ENCODE results near the gene RERE. TPM values are rescaled to one million over a fixed set of nuclear protein-coding genes. Genes with fewer than 3 reads are reported as not detected.
A peak's percentile ranks its signal among the peaks of the same experiment; 100 is the strongest.

Gene RERE
- total RNA-seq, 1 donor from 2014 or later = 124 TPM

- FAIRE-seq (no peak), DNase-seq (ENCODE audit: low read depth) (peak; percentile 87)
- peaks cover 79% of the 10 kb centered on the region for H3K79me2 ChIP-seq (ENCODE audit: insufficient read depth, low read length)
- H3K9ac ChIP-seq (ENCODE audit: low read length) = peak overlapping the region; percentile 69
- H2AFZ ChIP-seq (ENCODE audit: low read depth, low read length) = no peak overlapping the region
- no peak for TF ChIP-seq EZH2 (IDR thresholded peaks at IDR 0.05; ENCODE audit: insufficient read depth, low read length)
- no peak for TF ChIP-seq CTCF (IDR thresholded peaks at IDR 0.05; ENCODE audit: insufficient read depth, low read depth, low read length)
- no peaks in the 10 kb centered on the region for H3K27me3 Mint-ChIP-seq (ENCODE audit: low read depth, unreplicated experiment)
- H3K27me3 ChIP-seq (ENCODE audit: insufficient read depth, low read length) = no peaks in the 10 kb centered on the region
- H3K9me3 Mint-ChIP-seq (ENCODE audit: unreplicated experiment) = peaks cover 1% of the 10 kb centered on the region
- H3K9me3 ChIP-seq (ENCODE audit: insufficient read depth, low read depth, low read length) = no peaks in the 10 kb centered on the region
- peak overlapping the region; percentile 71 for H3K27ac ChIP-seq (ENCODE audit: low read depth, low read length)
- H3K27ac Mint-ChIP-seq (ENCODE audit: unreplicated experiment) = peak overlapping the region; percentile 35
- H3K4me2 ChIP-seq (ENCODE audit: low read length) = peak overlapping the region; percentile 53
- H3K4me3 ChIP-seq (ENCODE audit: insufficient read depth, low read depth, low read length) = peak overlapping the region; percentile 1
- H3K4me3 Mint-ChIP-seq (ENCODE audit: unreplicated experiment) = no peak overlapping the region
- peaks cover 8% of the 10 kb centered on the region for H4K20me1 ChIP-seq (ENCODE audit: insufficient read depth, low read length)
- peaks cover 45% of the 10 kb centered on the region for H3K4me1 ChIP-seq (ENCODE audit: insufficient read depth, low read length)
- peaks cover 45% of the 10 kb centered on the region for H3K4me1 Mint-ChIP-seq (ENCODE audit: low read depth, unreplicated experiment)
- no peaks in the 10 kb centered on the region for H3K36me3 ChIP-seq (ENCODE audit: insufficient read depth, low read length)
- H3K36me3 Mint-ChIP-seq (ENCODE audit: low read depth, unreplicated experiment) = peaks cover 20% of the 10 kb centered on the region
Observed at GRCh38 chr1:8408151-8408839, 409.1 kb downstream of the RERE start.

- Mint-ChIP-seq H3K9me3 (ENCODE audit: unreplicated experiment) (peaks cover 1% of the 10 kb centered on the region), H3K27me3 (ENCODE audit: low read depth, unreplicated experiment) (no peaks in the 10 kb centered on the region), H3K27ac (ENCODE audit: unreplicated experiment) (peak overlapping the region; percentile 35), H3K4me3 (ENCODE audit: unreplicated experiment) (no peak overlapping the region), H3K4me1 (ENCODE audit: low read depth, unreplicated experiment) (peaks cover 45% of the 10 kb centered on the region), H3K36me3 (ENCODE audit: low read depth, unreplicated experiment) (peaks cover 20% of the 10 kb centered on the region)
- Histone ChIP-seq H3K79me2 (ENCODE audit: insufficient read depth, low read length) (peaks cover 74% of the 10 kb centered on the region), H3K9me3 (ENCODE audit: insufficient read depth, low read depth, low read length) (no peaks in the 10 kb centered on the region), H3K27me3 (ENCODE audit: insufficient read depth, low read length) (no peaks in the 10 kb centered on the region), H3K4me3 (ENCODE audit: insufficient read depth, low read depth, low read length) (no peak overlapping the region), H3K27ac (ENCODE audit: low read depth, low read length) (peak overlapping the region; percentile 71), H3K4me1 (ENCODE audit: insufficient read depth, low read length) (peaks cover 44% of the 10 kb centered on the region), H3K9ac (ENCODE audit: low read length) (peak overlapping the region; percentile 69), H3K36me3 (ENCODE audit: insufficient read depth, low read length) (no peaks in the 10 kb centered on the region), H4K20me1 (ENCODE audit: insufficient read depth, low read length) (peaks cover 8% of the 10 kb centered on the region), H2AFZ (ENCODE audit: low read depth, low read length) (no peak overlapping the region), H3K4me2 (ENCODE audit: low read length) (peak overlapping the region; percentile 53)
- FAIRE-seq = no peak
- TF ChIP-seq EZH2 (IDR thresholded peaks at IDR 0.05; ENCODE audit: insufficient read depth, low read length) (no peak), CTCF (IDR thresholded peaks at IDR 0.05; ENCODE audit: insufficient read depth, low read depth, low read length) (no peak)
- no peak for DNase-seq (ENCODE audit: low read depth)
Observed at GRCh38 chr1:8407652-8408051, 409.8 kb downstream of the RERE start.

GRCh38 chr1:8406960-8407359, 410.5 kb downstream of the RERE start:
- peaks cover 77% of the 10 kb centered on the region for H3K79me2 ChIP-seq (ENCODE audit: insufficient read depth, low read length)
- H3K4me2 ChIP-seq (ENCODE audit: low read length) = no peak overlapping the region
- H3K36me3 ChIP-seq (ENCODE audit: insufficient read depth, low read length) = no peaks in the 10 kb centered on the region
- no peak for DNase-seq (ENCODE audit: low read depth)
- H2AFZ ChIP-seq (ENCODE audit: low read depth, low read length) = no peak overlapping the region
- no peak overlapping the region for H3K27ac ChIP-seq (ENCODE audit: low read depth, low read length)
- TF ChIP-seq EZH2 (IDR thresholded peaks at IDR 0.05; ENCODE audit: insufficient read depth, low read length) = no peak
- TF ChIP-seq CTCF (IDR thresholded peaks at IDR 0.05; ENCODE audit: insufficient read depth, low read depth, low read length) = no peak
- no peak overlapping the region for H3K9ac ChIP-seq (ENCODE audit: low read length)
- Mint-ChIP-seq H3K27me3 (ENCODE audit: low read depth, unreplicated experiment) (no peaks in the 10 kb centered on the region), H3K4me1 (ENCODE audit: low read depth, unreplicated experiment) (peaks cover 40% of the 10 kb centered on the region), H3K4me3 (ENCODE audit: unreplicated experiment) (no peak overlapping the region), H3K36me3 (ENCODE audit: low read depth, unreplicated experiment) (peaks cover 26% of the 10 kb centered on the region), H3K9me3 (ENCODE audit: unreplicated experiment) (peaks cover 1% of the 10 kb centered on the region), H3K27ac (ENCODE audit: unreplicated experiment) (peak overlapping the region; percentile 62)
- H3K4me1 ChIP-seq (ENCODE audit: insufficient read depth, low read length) = peaks cover 37% of the 10 kb centered on the region
- H4K20me1 ChIP-seq (ENCODE audit: insufficient read depth, low read length) = peaks cover 8% of the 10 kb centered on the region
- H3K27me3 ChIP-seq (ENCODE audit: insufficient read depth, low read length) = no peaks in the 10 kb centered on the region
- no peaks in the 10 kb centered on the region for H3K9me3 ChIP-seq (ENCODE audit: insufficient read depth, low read depth, low read length)
- no peak overlapping the region for H3K4me3 ChIP-seq (ENCODE audit: insufficient read depth, low read depth, low read length)
- FAIRE-seq = no peak
